ENCODE results near the gene DNAJC21. TPM values are rescaled to one million over a fixed set of nuclear protein-coding genes. Genes with fewer than 3 reads are reported as not detected.
A peak's percentile ranks its signal among the peaks of the same experiment; 100 is the strongest.

The DNAJC21 gene
- total RNA-seq, 1 donor from 2014 or later, result 36.8 TPM

GRCh38 chr5:34930870-34931269, 1.5 kb downstream of the DNAJC21 start:
- Mint-ChIP-seq H3K27ac (ENCODE audit: unreplicated experiment) (peak overlapping the region; percentile 14), H3K4me3 (ENCODE audit: unreplicated experiment) (peak overlapping the region; percentile 98), H3K27me3 (ENCODE audit: unreplicated experiment) (peaks cover 3% of the 10 kb centered on the region), H3K9me3 (ENCODE audit: unreplicated experiment) (no peaks in the 10 kb centered on the region), H3K36me3 (ENCODE audit: low read depth, unreplicated experiment) (peaks cover 10% of the 10 kb centered on the region), H3K4me1 (ENCODE audit: unreplicated experiment) (peaks cover 18% of the 10 kb centered on the region)
- no peak for DNase-seq (ENCODE audit: low spot score)
- TF ChIP-seq CTCF (IDR thresholded peaks at IDR 0.05; ENCODE audit: unreplicated experiment), result no peak

GRCh38 chr5:34932947-34933346, 3.6 kb downstream of the DNAJC21 start:
- Mint-ChIP-seq H3K4me1 (ENCODE audit: unreplicated experiment) (peaks cover 18% of the 10 kb centered on the region), H3K27ac (ENCODE audit: unreplicated experiment) (no peak overlapping the region), H3K9me3 (ENCODE audit: unreplicated experiment) (no peaks in the 10 kb centered on the region), H3K4me3 (ENCODE audit: unreplicated experiment) (no peak overlapping the region), H3K27me3 (ENCODE audit: unreplicated experiment) (peaks cover 3% of the 10 kb centered on the region), H3K36me3 (ENCODE audit: low read depth, unreplicated experiment) (peaks cover 16% of the 10 kb centered on the region)
- no peak for TF ChIP-seq CTCF (IDR thresholded peaks at IDR 0.05; ENCODE audit: unreplicated experiment)
- DNase-seq (ENCODE audit: low spot score), result no peak

- DNase-seq (ENCODE audit: low spot score), result no peak
- Mint-ChIP-seq H3K27ac (ENCODE audit: unreplicated experiment) (no peak overlapping the region), H3K4me1 (ENCODE audit: unreplicated experiment) (no peaks in the 10 kb centered on the region), H3K4me3 (ENCODE audit: unreplicated experiment) (no peak overlapping the region), H3K9me3 (ENCODE audit: unreplicated experiment) (no peaks in the 10 kb centered on the region), H3K27me3 (ENCODE audit: unreplicated experiment) (no peaks in the 10 kb centered on the region), H3K36me3 (ENCODE audit: low read depth, unreplicated experiment) (peaks cover 33% of the 10 kb centered on the region)
- no peak for TF ChIP-seq CTCF (IDR thresholded peaks at IDR 0.05; ENCODE audit: unreplicated experiment)
Observed at GRCh38 chr5:34941936-34942335, 12.6 kb downstream of the DNAJC21 start.

GRCh38 chr5:34944044-34944443, 14.7 kb downstream of the DNAJC21 start:
- no peak for DNase-seq (ENCODE audit: low spot score)
- Mint-ChIP-seq H3K4me3 (ENCODE audit: unreplicated experiment) (no peak overlapping the region), H3K27me3 (ENCODE audit: unreplicated experiment) (no peaks in the 10 kb centered on the region), H3K36me3 (ENCODE audit: low read depth, unreplicated experiment) (peaks cover 30% of the 10 kb centered on the region), H3K4me1 (ENCODE audit: unreplicated experiment) (no peaks in the 10 kb centered on the region), H3K27ac (ENCODE audit: unreplicated experiment) (no peak overlapping the region), H3K9me3 (ENCODE audit: unreplicated experiment) (no peaks in the 10 kb centered on the region)
- TF ChIP-seq CTCF (IDR thresholded peaks at IDR 0.05; ENCODE audit: unreplicated experiment), result no peak

GRCh38 chr5:34944460-34945047, 15.2 kb downstream of the DNAJC21 start:
- no peak for TF ChIP-seq CTCF (IDR thresholded peaks at IDR 0.05; ENCODE audit: unreplicated experiment)
- DNase-seq (ENCODE audit: low spot score), result no peak
- H3K9me3 Mint-ChIP-seq (ENCODE audit: unreplicated experiment), result no peaks in the 10 kb centered on the region
- no peaks in the 10 kb centered on the region for H3K4me1 Mint-ChIP-seq (ENCODE audit: unreplicated experiment)
- no peaks in the 10 kb centered on the region for H3K27me3 Mint-ChIP-seq (ENCODE audit: unreplicated experiment)
- H3K4me3 Mint-ChIP-seq (ENCODE audit: unreplicated experiment), result no peak overlapping the region
- peaks cover 31% of the 10 kb centered on the region for H3K36me3 Mint-ChIP-seq (ENCODE audit: low read depth, unreplicated experiment)
- H3K27ac Mint-ChIP-seq (ENCODE audit: unreplicated experiment), result no peak overlapping the region
